HepG2 (cell line): ENCODE results near the gene FAHD1. TPM values are rescaled to one million over a fixed set of nuclear protein-coding genes. Genes with fewer than 3 reads are reported as not detected.

Source experiments
- AGO2 ChIP-seq: fragments of 200-400 bp; formaldehyde crosslinking; optimal IDR thresholded peaks from 2 replicates; pipeline ENCODE3; 2017; ENCODE audit warnings: mild to moderate bottlenecking, low read depth, low read length, moderate library complexity
- ATRX ChIP-seq: sonication (generic); formaldehyde crosslinking; IDR thresholded peaks from 2 replicates; pipeline ENCODE4 v1.4.0; 2020; ENCODE audit warnings: missing genetic modification reagents, borderline replicate concordance
- DR1 ChIP-seq: sonication (generic); formaldehyde crosslinking; IDR thresholded peaks from 2 replicates; pipeline ENCODE4 v1.8.0; 2021; ENCODE audit warnings: mild to moderate bottlenecking, missing genetic modification reagents, inconsistent platforms
- FOXC1 ChIP-seq: sonication (generic); formaldehyde crosslinking; IDR thresholded peaks from 2 replicates; pipeline ENCODE4 v1.8.0; 2022; ENCODE audit warnings: mild to moderate bottlenecking, missing genetic modification reagents, borderline replicate concordance
- FOXJ3 ChIP-seq: sonication (generic); formaldehyde crosslinking; IDR thresholded peaks from 2 replicates; pipeline ENCODE4 v1.4.0; 2020; ENCODE audit warnings: missing genetic modification reagents, mild to moderate bottlenecking, borderline replicate concordance
- GFI1 ChIP-seq: sonication (generic); formaldehyde crosslinking; IDR thresholded peaks from 2 replicates; pipeline ENCODE4 v1.5.0; 2020; ENCODE audit warnings: missing genetic modification reagents, mild to moderate bottlenecking, borderline replicate concordance
- HES4 ChIP-seq: sonication (generic); formaldehyde crosslinking; IDR thresholded peaks from 2 replicates; pipeline ENCODE4 v1.9.0; 2021; ENCODE audit warnings: mild to moderate bottlenecking, missing genetic modification reagents, borderline replicate concordance
- IRF2 ChIP-seq: IDR thresholded peaks from 2 replicates; pipeline ENCODE4 v1.6.1; 2018; ENCODE audit warnings: missing genetic modification reagents, missing compliant biosample characterization
- KLF12 ChIP-seq: sonication (generic); formaldehyde crosslinking; IDR thresholded peaks from 2 replicates; pipeline ENCODE4 v1.4.0; 2020; ENCODE audit warnings: missing genetic modification reagents, borderline replicate concordance
- MIER3 ChIP-seq: IDR thresholded peaks from 2 replicates; pipeline ENCODE4 v1.6.1; 2016; ENCODE audit warnings: missing compliant biosample characterization, borderline replicate concordance
- MXD4 ChIP-seq: IDR thresholded peaks from 2 replicates; pipeline ENCODE4 v1.6.1; 2016; ENCODE audit warnings: mild to moderate bottlenecking, missing biosample characterization, missing genetic modification reagents
- MYNN ChIP-seq: sonication (generic); formaldehyde crosslinking; IDR thresholded peaks from 2 replicates; pipeline ENCODE4 v1.4.0; 2020; ENCODE audit warnings: mild to moderate bottlenecking, low read depth, missing genetic modification reagents
- NBN ChIP-seq: fragments of 450-650 bp; conservative IDR thresholded peaks from 2 replicates; pipeline ENCODE4 v1.6.1; 2017
- RARG ChIP-seq: sonication (generic); formaldehyde crosslinking; IDR thresholded peaks from 2 replicates; pipeline ENCODE4 v1.4.0; 2020; ENCODE audit warnings: low read depth, mild to moderate bottlenecking, missing genetic modification reagents
- RFX1 ChIP-seq: fragments of 450-650 bp; IDR thresholded peaks from 2 replicates; pipeline ENCODE4 v1.6.1; 2017
- SALL2 ChIP-seq: sonication (generic); formaldehyde crosslinking; IDR thresholded peaks from 2 replicates; pipeline ENCODE4 v1.8.1; 2023; ENCODE audit warnings: mild to moderate bottlenecking, missing genetic modification reagents, inconsistent platforms
- SRSF1 ChIP-seq: fragments of 200-400 bp; formaldehyde crosslinking; optimal IDR thresholded peaks from 2 replicates; pipeline ENCODE3; 2017; ENCODE audit warnings: mild to moderate bottlenecking, low read depth, low read length, moderate library complexity
- ZNF496 ChIP-seq: sonication (generic); formaldehyde crosslinking; IDR thresholded peaks from 2 replicates; pipeline ENCODE4 v1.8.1; 2023; ENCODE audit warnings: mild to moderate bottlenecking, moderate library complexity, missing genetic modification reagents; ENCODE audit not compliant: insufficient replicate concordance
- ZNF616 ChIP-seq: sonication (generic); formaldehyde crosslinking; IDR thresholded peaks from 2 replicates; pipeline ENCODE4 v1.5.0; 2020; ENCODE audit warnings: low read depth, mild to moderate bottlenecking, missing genetic modification reagents
- ZNF670 ChIP-seq: sonication (generic); formaldehyde crosslinking; IDR thresholded peaks from 2 replicates; pipeline ENCODE4 v1.8.0; 2022; ENCODE audit warnings: mild to moderate bottlenecking, missing genetic modification reagents, borderline replicate concordance
- ZZZ3 ChIP-seq: sonication (generic); formaldehyde crosslinking; IDR thresholded peaks from 2 replicates; pipeline ENCODE4 v1.4.0; 2020; ENCODE audit warnings: missing genetic modification reagents, mild to moderate bottlenecking, borderline replicate concordance
- polyA plus RNA-seq, 8 experiments: library from polyadenylated mRNA; depleted of rRNA in 3 of 8; stranded (reverse) in 7 of 8; unstranded in 1 of 8; fragments of >200 nt; fragmentation: Illumina TruSeq in 4 of 8; extraction: Trizol in 4 of 8; gene quantifications; 2 replicates each; pipeline versions ENCODE4 v1.2.1 to v1.2.3, GENCODE V29; 2011 to 2016; ENCODE audit warnings: low read depth in 4 of 8, missing spikeins in 1 of 8, mixed read lengths in 1 of 8; ENCODE audit not compliant: insufficient read depth in 1 of 8
- total RNA-seq, 5 experiments: library from RNA; depleted of rRNA; stranded (reverse); fragments of >200 nt; fragmentation: Illumina TruSeq; extraction: Trizol; gene quantifications; 2 replicates each; pipeline ENCODE4 v1.2.3, GENCODE V29; 2016; ENCODE audit warnings: low read depth in 1 of 5
- TF ChIP-seq, protein P1 (sequence below): sonication (generic); formaldehyde crosslinking; IDR thresholded peaks from 2 replicates; pipeline ENCODE4 v1.4.0; 2020; ENCODE audit warnings: missing genetic modification reagents
- TF ChIP-seq, protein P2 (sequence below): sonication (generic); formaldehyde crosslinking; IDR thresholded peaks from 2 replicates; pipeline ENCODE4 v1.4.0; 2020; ENCODE audit warnings: missing genetic modification reagents
- TF ChIP-seq, protein P3 (sequence below): sonication (generic); formaldehyde crosslinking; IDR thresholded peaks from 2 replicates; pipeline ENCODE4 v1.5.1; 2020; ENCODE audit warnings: missing genetic modification reagents, mild to moderate bottlenecking, borderline replicate concordance
- TF ChIP-seq, protein P4 (sequence below): sonication (generic); formaldehyde crosslinking; IDR thresholded peaks from 2 replicates; pipeline ENCODE4 v1.5.0; 2020; ENCODE audit warnings: missing genetic modification reagents

FAHD1 gene
- total and polyA plus RNA-seq, 2 of the 13 experiments (the other 11 are each of a cell fraction or from before 2014, with no cell fraction given): 39.0 to 45.3 TPM

DNA sequence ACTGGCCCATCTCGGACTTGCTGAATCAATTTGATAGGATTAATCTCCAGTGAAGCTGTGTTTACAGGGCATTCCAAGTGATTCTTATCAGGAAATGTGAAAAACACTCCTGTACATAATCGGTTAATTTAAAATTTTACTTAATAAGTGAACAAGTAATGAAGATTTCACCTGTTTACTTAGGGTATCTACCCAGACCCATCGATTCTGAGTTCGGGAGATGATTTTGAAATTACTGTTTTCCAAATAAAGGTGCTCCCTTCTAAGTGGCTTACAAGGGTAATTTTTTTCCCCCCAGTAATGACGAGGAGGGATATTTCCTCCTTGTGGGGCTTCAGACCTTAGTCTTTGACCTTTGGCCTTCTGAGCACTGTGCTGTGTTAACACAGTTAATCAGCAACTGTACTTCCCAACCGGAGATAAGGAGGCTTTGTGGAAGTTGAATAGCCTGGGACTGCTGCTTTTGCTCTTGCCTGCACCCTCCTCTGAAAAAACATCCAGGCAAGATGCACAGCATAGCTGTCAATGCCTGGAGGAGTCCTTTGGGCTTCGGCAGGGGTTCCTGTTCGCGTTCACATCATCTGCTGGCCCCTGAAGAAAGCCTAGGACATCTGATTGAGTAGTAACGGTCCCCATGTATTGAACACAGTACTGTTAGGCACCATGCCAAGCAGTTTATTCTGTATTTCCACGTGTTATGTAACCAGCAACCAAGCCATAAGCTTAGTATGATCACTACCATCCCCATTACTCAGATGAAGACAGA lies 1.8 kb downstream of the FAHD1 start (continued):
- TF ChIP-seq, protein P1, sequence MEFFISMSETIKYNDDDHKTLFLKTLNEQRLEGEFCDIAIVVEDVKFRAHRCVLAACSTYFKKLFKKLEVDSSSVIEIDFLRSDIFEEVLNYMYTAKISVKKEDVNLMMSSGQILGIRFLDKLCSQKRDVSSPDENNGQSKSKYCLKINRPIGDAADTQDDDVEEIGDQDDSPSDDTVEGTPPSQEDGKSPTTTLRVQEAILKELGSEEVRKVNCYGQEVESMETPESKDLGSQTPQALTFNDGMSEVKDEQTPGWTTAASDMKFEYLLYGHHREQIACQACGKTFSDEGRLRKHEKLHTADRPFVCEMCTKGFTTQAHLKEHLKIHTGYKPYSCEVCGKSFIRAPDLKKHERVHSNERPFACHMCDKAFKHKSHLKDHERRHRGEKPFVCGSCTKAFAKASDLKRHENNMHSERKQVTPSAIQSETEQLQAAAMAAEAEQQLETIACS (CRISPR knock-in tag): no peak
- TF ChIP-seq, protein P2, sequence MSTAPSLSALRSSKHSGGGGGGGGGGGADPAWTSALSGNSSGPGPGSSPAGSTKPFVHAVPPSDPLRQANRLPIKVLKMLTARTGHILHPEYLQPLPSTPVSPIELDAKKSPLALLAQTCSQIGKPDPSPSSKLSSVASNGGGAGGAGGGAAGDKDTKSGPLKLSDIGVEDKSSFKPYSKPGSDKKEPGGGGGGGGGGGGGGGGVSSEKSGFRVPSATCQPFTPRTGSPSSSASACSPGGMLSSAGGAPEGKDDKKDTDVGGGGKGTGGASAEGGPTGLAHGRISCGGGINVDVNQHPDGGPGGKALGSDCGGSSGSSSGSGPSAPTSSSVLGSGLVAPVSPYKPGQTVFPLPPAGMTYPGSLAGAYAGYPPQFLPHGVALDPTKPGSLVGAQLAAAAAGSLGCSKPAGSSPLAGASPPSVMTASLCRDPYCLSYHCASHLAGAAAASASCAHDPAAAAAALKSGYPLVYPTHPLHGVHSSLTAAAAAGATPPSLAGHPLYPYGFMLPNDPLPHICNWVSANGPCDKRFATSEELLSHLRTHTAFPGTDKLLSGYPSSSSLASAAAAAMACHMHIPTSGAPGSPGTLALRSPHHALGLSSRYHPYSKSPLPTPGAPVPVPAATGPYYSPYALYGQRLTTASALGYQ: peak; percentile 50; the same call in 1 of the 2 replicates
- TF ChIP-seq RARG (CRISPR knock-in tag) (no peak), MXD4 (CRISPR knock-in tag) (no peak; the same call in 1 of the 2 replicates), ZNF616 (no peak), ZZZ3 (CRISPR knock-in tag) (no peak), RFX1 (no peak), SALL2 (CRISPR knock-in tag) (no peak), ZNF496 (no peak), MIER3 (CRISPR knock-in tag) (no peak), AGO2 (no peak), FOXC1 (CRISPR knock-in tag) (no peak), GFI1 (CRISPR knock-in tag) (no peak), KLF12 (CRISPR knock-in tag) (0 out of 2 replicates have a peak, but pooled peaks have one; percentile 11), IRF2 (CRISPR knock-in tag) (no peak; the same call in 1 of the 2 replicates), FOXJ3 (CRISPR knock-in tag) (peak; percentile 80; the same call in 1 of the 2 replicates), DR1 (no peak), ATRX (no peak), NBN (no peak), SRSF1 (no peak), MYNN (CRISPR knock-in tag) (no peak), ZNF670 (CRISPR knock-in tag) (no peak), HES4 (CRISPR knock-in tag) (no peak)
- TF ChIP-seq, protein P3, sequence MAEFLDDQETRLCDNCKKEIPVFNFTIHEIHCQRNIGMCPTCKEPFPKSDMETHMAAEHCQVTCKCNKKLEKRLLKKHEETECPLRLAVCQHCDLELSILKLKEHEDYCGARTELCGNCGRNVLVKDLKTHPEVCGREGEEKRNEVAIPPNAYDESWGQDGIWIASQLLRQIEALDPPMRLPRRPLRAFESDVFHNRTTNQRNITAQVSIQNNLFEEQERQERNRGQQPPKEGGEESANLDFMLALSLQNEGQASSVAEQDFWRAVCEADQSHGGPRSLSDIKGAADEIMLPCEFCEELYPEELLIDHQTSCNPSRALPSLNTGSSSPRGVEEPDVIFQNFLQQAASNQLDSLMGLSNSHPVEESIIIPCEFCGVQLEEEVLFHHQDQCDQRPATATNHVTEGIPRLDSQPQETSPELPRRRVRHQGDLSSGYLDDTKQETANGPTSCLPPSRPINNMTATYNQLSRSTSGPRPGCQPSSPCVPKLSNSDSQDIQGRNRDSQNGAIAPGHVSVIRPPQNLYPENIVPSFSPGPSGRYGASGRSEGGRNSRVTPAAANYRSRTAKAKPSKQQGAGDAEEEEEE (CRISPR knock-in tag): no peak
- TF ChIP-seq, protein P4, sequence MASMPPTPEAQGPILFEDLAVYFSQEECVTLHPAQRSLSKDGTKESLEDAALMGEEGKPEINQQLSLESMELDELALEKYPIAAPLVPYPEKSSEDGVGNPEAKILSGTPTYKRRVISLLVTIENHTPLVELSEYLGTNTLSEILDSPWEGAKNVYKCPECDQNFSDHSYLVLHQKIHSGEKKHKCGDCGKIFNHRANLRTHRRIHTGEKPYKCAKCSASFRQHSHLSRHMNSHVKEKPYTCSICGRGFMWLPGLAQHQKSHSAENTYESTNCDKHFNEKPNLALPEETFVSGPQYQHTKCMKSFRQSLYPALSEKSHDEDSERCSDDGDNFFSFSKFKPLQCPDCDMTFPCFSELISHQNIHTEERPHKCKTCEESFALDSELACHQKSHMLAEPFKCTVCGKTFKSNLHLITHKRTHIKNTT (CRISPR knock-in tag): no peak
